Thoracic aorta (tissue), 2 donors: Measurements from ENCODE around the gene C2CD3. TPM values are rescaled to one million over a fixed set of nuclear protein-coding genes. Genes with fewer than 3 reads are reported as not detected.

Experiments
- ATAC-seq: fragments of 150-250 bp; one replicate; pipeline ENCODE4 v1.8.0; 2017; ENCODE audit warnings: low read depth; ENCODE audit not compliant: insufficient number of reproducible peaks, low FRiP score
- DNase-seq: peaks from one replicate; pipeline ENCODE4 v3.0.0-alpha.2; 2020; ENCODE audit warnings: low spot score
- H3K27ac ChIP-seq, 2 donors: fragments of 200-600 bp; sonication (generic); 1 replicate in 1 of 2; 2 replicates in 1 of 2; pipeline ENCODE4 v1.5.1; 2016; ENCODE audit warnings: mild to moderate bottlenecking in 2 of 2, moderate library complexity in 2 of 2
- H3K27me3 ChIP-seq: fragments of 200-600 bp; sonication (generic); replicated peaks from 2 replicates; pipeline ENCODE4 v1.6.0; 2016; ENCODE audit warnings: mild to moderate bottlenecking; ENCODE audit not compliant: insufficient read depth
- H3K36me3 ChIP-seq: fragments of 200-600 bp; sonication (generic); one replicate; pipeline ENCODE4 v1.5.1; 2016
- H3K4me1 ChIP-seq, 2 donors: fragments of 200-600 bp; sonication (generic); 1 replicate in 1 of 2; 2 replicates in 1 of 2; pipeline versions ENCODE4 v1.5.1 to v1.6.0; 2016; ENCODE audit warnings: low read depth in 2 of 2, mild to moderate bottlenecking in 1 of 2; ENCODE audit not compliant: control insufficient read depth in 1 of 2
- H3K4me3 ChIP-seq: fragments of 200-600 bp; sonication (generic); 2 replicates; pipeline ENCODE4 v1.5.1; 2016; ENCODE audit warnings: mild to moderate bottlenecking
- H3K9me3 ChIP-seq: fragments of 200-600 bp; sonication (generic); 2 replicates; pipeline ENCODE4 v1.5.1; 2016
- total RNA-seq, 2 donors: library from RNA; depleted of rRNA; stranded (reverse); fragments of >200 nt; gene quantifications; one replicate each; pipeline versions ENCODE4 v1.1.0 to v1.2.3, GENCODE V29; 2016
- TF ChIP-seq, protein P1 (sequence below): fragments of 200-600 bp; sonication (generic); IDR thresholded peaks from one replicate; pipeline ENCODE4 v1.5.1; 2019; ENCODE audit warnings: antibody characterized with exemption

C2CD3 gene
- total RNA-seq, 2 donors from 2014 or later, result 23.7 to 30.6 TPM

DNA sequence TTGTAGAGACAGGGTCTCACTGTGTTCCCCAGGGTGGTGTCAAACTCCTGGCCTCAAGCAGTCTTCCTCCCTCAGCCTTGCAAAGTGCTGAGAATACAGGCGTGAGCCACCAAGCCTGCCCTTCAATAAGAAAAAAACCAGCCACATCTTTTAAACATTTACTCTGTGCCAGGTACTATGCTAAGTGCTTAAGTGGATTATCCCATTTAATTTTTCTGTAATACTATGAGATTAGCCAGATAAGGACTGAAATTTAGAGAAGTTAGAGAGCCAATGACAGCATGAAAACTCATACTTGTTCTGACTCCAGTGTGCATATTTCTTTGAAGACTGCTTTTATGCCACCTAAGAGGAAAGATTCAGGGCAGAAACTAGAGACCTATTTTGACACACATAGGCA, 35.9 kb upstream of the C2CD3 start:
- no peak for DNase-seq
- Histone ChIP-seq H3K36me3 (peaks cover 18% of the 10 kb centered on the region), H3K4me3 (no peak overlapping the region), H3K9me3 (no peaks in the 10 kb centered on the region), H3K27me3 (no peaks in the 10 kb centered on the region), H3K4me1 (peaks cover 0 to 3% of the 10 kb centered on the region in 2 donors), H3K27ac (no peak overlapping the region)
- TF ChIP-seq, protein P1, sequence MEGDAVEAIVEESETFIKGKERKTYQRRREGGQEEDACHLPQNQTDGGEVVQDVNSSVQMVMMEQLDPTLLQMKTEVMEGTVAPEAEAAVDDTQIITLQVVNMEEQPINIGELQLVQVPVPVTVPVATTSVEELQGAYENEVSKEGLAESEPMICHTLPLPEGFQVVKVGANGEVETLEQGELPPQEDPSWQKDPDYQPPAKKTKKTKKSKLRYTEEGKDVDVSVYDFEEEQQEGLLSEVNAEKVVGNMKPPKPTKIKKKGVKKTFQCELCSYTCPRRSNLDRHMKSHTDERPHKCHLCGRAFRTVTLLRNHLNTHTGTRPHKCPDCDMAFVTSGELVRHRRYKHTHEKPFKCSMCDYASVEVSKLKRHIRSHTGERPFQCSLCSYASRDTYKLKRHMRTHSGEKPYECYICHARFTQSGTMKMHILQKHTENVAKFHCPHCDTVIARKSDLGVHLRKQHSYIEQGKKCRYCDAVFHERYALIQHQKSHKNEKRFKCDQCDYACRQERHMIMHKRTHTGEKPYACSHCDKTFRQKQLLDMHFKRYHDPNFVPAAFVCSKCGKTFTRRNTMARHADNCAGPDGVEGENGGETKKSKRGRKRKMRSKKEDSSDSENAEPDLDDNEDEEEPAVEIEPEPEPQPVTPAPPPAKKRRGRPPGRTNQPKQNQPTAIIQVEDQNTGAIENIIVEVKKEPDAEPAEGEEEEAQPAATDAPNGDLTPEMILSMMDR, result no peak
- ATAC-seq, result no peak

DNA sequence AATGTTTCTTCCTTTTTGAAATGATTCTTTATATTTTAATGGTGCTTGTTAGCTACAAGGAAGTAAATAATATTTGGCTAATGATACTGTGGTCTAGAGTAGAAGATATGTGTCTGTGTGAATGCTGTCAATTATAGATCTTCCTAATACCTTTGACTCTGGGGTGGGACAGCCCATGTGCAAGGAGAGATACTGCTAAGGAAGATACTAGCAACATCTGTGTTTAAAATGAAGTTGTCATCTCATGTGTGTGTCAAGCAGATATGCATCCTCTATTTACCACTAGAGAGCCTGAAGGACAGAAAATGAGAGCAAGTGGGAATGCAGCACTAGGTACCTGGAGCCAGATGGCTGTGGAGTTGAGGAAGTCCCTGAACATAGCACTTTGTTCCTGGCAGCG, 34.4 kb upstream of the C2CD3 start:
- Histone ChIP-seq H3K4me3 (no peak overlapping the region), H3K4me1 (peaks cover 0 to 7% of the 10 kb centered on the region in 2 donors), H3K27me3 (no peaks in the 10 kb centered on the region), H3K9me3 (no peaks in the 10 kb centered on the region), H3K36me3 (peaks cover 16% of the 10 kb centered on the region), H3K27ac (no peak overlapping the region)
- TF ChIP-seq, protein P1, result no peak
- ATAC-seq (no peak), DNase-seq (no peak)

DNA sequence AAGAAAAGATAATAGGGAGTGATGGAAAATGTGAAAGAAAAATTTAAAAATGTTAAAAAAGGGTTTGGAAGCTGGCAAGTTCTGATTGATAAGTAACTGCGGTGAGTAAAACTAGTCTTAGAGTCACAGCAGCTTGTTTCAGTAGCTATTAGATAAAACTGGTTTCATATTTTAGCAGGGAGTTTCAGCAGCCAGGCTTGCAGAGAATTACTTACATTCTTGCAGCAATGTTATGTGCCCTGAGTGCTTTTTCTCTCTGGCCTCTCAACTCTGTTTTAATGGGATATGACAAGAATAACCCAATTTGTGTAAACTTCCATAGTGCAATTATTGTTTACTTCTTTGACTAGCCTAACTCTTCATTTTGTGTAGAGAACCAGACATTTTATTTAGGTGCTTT, 33.9 kb upstream of the C2CD3 start:
- TF ChIP-seq, protein P1, result no peak
- ATAC-seq (no peak), DNase-seq (no peak)
- Histone ChIP-seq H3K9me3 (no peaks in the 10 kb centered on the region), H3K4me1 (peaks cover 0 to 7% of the 10 kb centered on the region in 2 donors), H3K4me3 (no peak overlapping the region), H3K36me3 (peaks cover 12% of the 10 kb centered on the region), H3K27me3 (no peaks in the 10 kb centered on the region), H3K27ac (no peak overlapping the region)

DNA sequence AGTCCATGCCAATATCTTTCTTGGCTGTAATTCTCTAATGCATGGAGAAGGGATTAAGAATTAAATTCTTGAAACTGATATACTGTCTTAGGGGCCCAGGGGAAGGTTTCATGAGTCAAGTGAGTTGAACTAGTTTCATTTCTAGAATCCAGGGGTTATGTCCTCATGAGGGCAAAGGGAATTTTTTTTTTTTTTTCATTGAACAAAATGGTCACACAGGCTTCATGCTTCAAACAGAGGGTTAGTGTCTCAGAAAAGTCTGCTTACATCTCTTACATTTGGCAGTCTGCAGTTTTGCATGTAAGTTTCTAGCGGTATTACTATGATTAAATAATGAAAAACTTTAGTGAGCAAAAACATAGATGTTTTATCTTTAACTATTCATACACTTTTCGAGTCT, 33.2 kb upstream of the C2CD3 start:
- Histone ChIP-seq H3K27ac (no peak overlapping the region), H3K36me3 (peaks cover 4% of the 10 kb centered on the region), H3K27me3 (no peaks in the 10 kb centered on the region), H3K9me3 (no peaks in the 10 kb centered on the region), H3K4me3 (no peak overlapping the region), H3K4me1 (peaks cover 0 to 7% of the 10 kb centered on the region in 2 donors)
- DNase-seq (no peak), ATAC-seq (no peak)
- TF ChIP-seq, protein P1, result no peak

DNA sequence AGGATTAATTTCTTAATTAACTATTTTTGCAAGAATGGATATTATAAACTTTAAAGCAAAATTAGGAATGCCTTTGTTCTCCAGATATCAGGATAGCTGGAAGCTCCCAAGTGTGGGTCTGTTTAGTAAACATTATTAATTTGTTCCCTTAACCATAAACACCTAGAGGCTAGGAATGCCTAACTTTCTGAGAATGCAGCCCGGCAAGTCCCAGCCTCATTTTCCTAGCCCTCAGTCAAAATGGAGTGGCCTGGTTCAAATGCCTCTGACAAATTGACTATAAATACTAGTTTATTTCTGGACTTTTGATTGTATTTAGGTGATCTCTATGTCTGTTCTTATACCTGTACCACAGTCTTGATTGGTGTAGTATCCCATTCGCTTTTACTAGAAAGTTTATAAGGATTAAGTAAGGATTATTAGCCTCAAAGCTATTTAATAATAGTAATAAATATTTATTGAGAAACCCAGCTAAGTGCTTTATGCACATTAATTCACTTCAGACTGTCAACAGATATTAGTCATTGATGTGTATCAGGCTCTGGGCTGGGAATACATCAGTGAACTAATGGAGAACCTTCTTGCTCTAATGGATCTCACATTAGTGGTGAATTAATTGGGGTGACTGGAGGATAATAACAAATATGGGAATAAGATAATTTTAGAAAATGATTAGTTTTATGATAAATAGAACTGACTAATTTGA, 26.1 kb upstream of the C2CD3 start:
- Histone ChIP-seq H3K36me3 (no peaks in the 10 kb centered on the region), H3K9me3 (no peaks in the 10 kb centered on the region), H3K4me1 (peaks cover 0 to 6% of the 10 kb centered on the region in 2 donors), H3K27ac (no peak overlapping the region), H3K4me3 (no peak overlapping the region), H3K27me3 (no peaks in the 10 kb centered on the region)
- ATAC-seq, result no peak
- DNase-seq, result no peak
- TF ChIP-seq, protein P1, result no peak
